NOMO-1 treated with dmso at 0.1 percent for 144 hours (cell line): ENCODE data around the gene PPM1H.

Experiments used
- DNase-seq: peaks from one replicate; lab custom pipeline; 2025; ENCODE audit not compliant: unreplicated experiment; lab: John Stamatoyannopoulos, UW

Gene PPM1H

GRCh38 chr12:62654326-62655241 is 280.4 kb downstream of the PPM1H start:
- DNase-seq = no peak

GRCh38 chr12:62653740-62654139 is 281.2 kb downstream of the PPM1H start:
- DNase-seq = no peak

DNA sequence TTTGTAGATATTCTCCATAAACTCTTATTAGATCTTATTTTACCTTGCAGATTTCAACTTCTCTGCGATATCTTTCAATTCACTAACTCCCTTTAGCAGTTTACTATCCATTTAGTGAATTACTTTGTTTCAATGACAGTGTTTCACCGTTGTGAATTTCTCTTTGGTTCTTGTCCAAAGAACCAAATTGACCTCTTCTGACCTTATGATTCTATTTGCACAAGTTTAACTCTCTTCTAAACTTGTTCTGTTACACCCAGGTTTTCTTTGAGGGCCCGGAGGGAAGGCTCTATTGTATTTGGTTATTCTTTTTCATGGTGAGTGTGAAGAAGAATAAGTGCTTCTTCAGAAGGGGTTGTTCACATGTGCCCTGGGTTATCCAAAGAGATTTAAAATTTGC is 281.6 kb downstream of the PPM1H start:
- no peak for DNase-seq

DNA sequence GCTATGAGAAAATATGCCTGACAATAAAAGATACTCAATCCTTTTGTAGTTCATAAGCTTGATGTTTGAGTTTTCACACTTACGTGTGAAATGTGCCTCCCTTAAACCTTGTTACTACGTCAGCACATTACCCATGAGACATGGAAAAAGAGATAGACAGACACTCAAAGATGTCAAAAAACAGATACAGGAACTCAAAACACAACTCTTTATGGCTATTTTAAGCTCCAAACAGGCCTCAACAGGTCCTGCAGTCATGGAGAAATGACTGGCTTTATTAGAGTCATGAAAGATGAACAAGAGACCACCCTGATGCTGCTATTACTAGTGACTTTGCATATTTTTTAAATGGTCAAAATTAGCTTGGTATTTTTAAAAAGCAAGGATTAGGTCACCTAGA is 283.8 kb downstream of the PPM1H start:
- DNase-seq = no peak

- DNase-seq = no peak
Observed at GRCh38 chr12:62649412-62650138, 285.4 kb downstream of the PPM1H start.

DNA sequence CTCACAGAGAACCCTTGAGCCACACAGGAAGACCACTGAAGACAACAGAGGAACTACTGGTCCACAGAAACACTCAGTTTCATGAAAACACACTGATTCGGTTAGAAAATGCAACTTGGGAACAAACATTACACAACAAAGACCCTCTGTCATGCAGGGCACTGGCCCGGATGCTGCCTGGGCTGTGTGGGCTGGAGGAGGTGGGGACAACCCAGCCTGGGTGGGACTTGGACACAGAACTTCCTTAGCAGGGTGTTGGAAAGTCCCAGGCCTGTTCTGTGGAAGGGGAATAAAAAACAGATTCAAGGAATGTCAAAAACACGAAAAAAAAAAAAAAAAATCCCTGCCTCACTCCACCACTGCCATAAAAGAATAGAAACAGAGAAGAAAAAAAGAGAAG is 287.4 kb downstream of the PPM1H start:
- DNase-seq = no peak

DNA sequence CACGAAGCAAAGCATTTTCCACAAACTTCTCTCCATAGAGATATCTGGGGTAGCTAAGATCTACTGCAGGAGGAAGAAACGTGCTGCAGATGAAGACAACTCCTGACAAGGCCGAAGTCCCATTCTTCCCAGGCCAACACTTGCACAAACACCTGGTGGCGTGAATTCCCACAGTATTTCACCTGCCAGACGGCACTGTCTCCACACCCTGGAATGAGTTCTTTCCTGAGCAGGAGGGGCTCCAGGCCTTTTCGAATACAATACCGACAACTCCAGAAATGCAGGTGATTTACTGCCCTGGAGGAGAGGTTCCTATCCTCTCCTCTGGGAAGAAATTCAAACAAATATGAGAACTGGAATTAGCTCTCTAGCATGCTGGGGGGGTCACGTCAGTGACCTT is 288.4 kb downstream of the PPM1H start:
- no peak for DNase-seq

DNA sequence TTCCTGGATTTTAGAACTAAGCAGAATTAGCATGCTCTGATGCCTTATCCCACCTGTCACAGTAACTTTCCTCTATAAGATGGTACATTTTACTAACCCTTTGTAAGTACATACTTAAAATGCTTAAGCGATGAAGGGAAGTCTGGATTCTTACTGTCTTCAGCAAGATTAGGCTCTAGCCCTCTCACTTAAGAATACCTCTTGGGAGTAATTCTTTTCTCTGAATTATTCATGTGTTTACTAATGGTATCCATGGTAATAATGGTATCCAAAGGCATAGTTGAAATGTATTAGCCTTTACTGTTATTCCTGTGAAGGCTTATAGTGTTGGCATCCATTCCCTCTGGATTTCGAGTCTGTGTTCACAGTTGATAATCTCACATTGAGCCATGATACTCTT is 291.5 kb downstream of the PPM1H start:
- DNase-seq = no peak

DNA sequence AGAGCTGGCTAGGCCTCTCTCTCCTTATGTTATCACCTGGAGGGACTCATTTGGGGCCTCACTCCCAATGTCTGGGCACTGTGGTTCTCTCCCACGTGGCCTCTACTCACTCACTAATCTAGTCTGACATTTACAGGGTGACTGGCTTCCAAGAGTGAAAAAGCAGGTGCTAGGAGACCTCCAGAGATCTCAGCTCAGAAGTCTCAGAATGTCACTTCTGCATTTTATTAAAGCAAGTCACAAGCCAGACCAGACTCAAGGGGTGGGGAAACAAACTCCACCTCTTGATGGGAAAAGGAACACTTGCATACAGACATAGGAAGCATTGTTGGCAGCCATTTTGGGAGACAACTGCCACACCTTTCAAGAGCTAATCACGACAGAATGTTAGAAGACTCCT is 292.5 kb downstream of the PPM1H start:
- DNase-seq = no peak

GRCh38 chr12:62640910-62641448 is 294.0 kb downstream of the PPM1H start:
- DNase-seq = no peak

DNA sequence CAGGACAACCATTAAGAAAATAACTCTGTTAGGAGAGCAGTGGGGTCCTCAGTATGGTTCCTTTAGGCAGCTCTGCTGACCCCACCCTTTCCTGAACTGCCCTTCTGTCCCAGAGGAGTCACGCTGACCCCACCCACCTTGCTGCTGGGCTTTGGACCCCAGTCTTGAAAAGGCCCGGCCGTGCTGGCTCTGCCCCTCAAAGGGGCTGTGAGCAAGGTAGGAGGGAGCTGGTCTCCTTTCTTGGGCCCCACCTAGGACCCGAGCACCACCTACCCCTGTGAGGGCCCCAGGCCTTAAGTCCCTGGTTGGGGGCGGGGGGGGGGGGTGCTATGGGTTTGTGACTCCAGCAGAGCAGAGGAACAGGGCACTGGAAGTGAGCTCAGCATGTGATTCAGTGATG is 297.3 kb downstream of the PPM1H start:
- no peak for DNase-seq

DNA sequence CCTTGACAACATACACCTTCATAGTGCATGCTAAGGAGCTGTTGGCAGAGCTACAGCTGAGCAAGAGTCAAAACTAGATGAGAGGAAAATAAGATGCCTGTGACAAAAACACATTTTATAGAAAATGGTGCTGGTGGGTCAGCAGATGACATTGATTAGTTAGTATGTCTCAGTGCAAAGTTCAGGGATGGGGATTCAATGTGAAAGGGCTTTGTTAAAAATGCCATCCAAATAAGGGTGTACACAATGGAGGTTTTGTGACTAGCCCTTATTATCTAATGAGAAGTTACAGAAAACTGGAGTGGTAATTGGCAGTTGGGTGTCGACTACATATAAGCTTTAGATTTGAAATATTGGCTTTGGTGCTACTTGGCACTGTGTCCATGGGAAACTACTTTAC is 299.3 kb downstream of the PPM1H start:
- DNase-seq = no peak

DNA sequence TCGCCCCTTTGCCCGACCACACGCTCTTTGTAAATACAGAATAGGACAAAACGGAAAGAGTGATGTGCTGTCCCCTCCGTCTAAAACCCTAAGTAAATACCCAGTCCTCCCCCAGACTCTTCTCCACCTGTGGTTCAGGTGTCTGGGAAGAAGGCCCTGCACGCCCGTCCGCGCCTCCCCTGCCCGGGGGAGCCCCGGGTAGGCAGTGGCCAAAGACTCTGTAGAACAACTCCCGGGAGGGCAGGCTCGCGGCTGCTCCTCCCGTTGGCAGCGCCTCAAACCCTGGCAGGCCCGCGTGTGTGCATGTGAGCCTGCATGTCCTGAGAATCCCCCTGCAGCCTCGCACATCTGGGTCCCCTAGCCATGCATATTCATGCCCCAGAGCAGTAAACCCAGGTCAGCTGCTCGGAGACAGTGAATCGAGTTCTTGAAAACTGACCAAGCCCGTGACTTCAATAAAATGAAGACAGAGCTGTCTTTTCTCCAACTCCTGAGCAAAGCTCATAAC is 302.5 kb downstream of the PPM1H start:
- no peak for DNase-seq

- DNase-seq = no peak
Observed at GRCh38 chr12:62631471-62632410, 303.2 kb downstream of the PPM1H start.

GRCh38 chr12:62629971-62630739 is 304.8 kb downstream of the PPM1H start:
- no peak for DNase-seq

DNA sequence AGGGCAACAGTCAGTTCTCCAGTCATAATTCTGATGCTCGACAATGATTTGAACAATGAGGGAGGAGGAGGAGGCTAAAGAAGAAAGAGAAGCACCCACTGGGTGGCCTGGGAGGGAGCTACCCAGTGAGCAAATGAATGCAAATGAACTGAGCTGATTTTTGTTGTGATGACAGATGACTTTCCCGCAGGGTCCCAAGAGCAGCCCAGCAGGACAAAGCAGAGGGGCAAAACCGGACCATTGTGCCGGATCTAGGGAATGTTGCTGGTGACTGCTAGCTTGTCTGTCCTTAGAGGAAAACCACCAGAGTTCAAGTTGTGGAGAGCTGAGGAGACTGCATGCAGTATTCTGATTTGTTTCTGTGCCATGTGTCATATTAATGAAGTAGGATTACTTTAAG is 305.5 kb downstream of the PPM1H start:
- DNase-seq = no peak

GRCh38 chr12:62627181-62627580 is 307.8 kb downstream of the PPM1H start:
- no peak for DNase-seq

DNA sequence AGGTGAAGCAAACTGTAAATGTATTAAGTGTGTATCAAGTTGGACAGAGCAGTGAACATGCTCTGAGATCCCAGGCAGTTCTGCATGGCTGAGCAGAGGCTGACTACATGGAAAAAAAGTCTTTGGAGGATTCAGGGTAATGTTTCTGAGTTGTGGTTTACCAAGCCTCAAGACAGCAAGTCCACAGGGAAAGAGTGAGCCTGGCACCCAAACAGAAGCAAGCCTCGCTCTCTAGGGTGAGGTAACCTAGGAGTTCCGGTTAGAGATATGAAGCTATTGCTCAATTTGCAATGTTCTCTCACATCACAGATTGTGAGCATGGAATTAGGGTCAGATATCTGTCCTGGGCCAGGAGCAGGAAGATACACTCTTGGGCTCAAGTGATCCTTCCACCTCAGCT is 309.7 kb downstream of the PPM1H start:
- DNase-seq = no peak

- no peak for DNase-seq
Observed at GRCh38 chr12:62622177-62622576, 312.8 kb downstream of the PPM1H start.

DNA sequence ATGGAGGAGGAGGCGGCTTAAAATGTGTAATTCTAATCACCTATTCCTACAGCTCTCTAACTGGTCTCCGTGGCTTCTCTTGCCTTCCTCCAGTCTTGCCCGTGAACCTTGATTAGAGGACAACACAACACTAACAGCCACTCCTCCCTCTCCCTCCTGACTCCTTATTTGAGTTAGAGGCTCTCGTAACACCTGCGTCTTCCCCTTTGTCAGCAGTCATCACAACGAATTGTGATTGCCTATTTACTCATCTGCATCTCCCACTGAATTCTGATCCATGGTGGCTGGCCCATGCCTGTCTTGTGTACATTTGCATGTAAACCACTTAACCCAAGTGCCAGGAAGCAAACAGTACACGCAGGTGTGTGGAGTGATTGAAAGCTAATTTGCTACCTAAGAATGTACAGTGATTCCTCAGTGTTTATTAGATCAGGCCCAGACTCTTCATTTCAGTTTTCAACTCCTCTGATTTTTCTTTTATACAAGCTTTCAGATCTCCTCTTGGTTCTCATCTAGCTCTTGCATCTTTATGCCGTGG is 313.8 kb downstream of the PPM1H start:
- DNase-seq = no peak
